Mesenchymal stem cell (in vitro differentiated cells and primary cell): ENCODE measurements around the gene CFL1.
A peak's percentile ranks its signal among the peaks of the same experiment; 100 is the strongest.

Experiments
- DNase-seq: peaks from one replicate; pipeline ENCODE4 v3.0.0-alpha.2; 2013
- H2AFZ ChIP-seq: one replicate; pipeline ENCODE4 v1.6.1; 2013; ENCODE audit warnings: low read depth, mild to moderate bottlenecking, control low read depth, inconsistent platforms, low read length, moderate library complexity
- H2AK5ac ChIP-seq: 2 replicates; pipeline ENCODE4 v1.6.1; 2013; ENCODE audit warnings: low read length, moderate library complexity, mild to moderate bottlenecking, inconsistent platforms; ENCODE audit not compliant: severe bottlenecking
- H2BK120ac ChIP-seq: one replicate; pipeline ENCODE4 v1.6.1; 2013; ENCODE audit warnings: low read depth, mild to moderate bottlenecking, inconsistent platforms, low read length, moderate library complexity
- H2BK12ac ChIP-seq, 2 experiments: one replicate each; pipeline ENCODE4 v1.6.1; 2013; ENCODE audit warnings: inconsistent platforms in 2 of 2, low read length in 2 of 2, mild to moderate bottlenecking in 2 of 2, moderate library complexity in 2 of 2, control low read depth in 1 of 2
- H2BK15ac ChIP-seq: one replicate; pipeline ENCODE4 v1.6.1; 2013; ENCODE audit warnings: mild to moderate bottlenecking, low read depth, inconsistent platforms; ENCODE audit not compliant: poor library complexity, severe bottlenecking
- H2BK5ac ChIP-seq: 2 replicates; pipeline ENCODE4 v1.6.1; 2013; ENCODE audit warnings: low read depth, mild to moderate bottlenecking, low read length, control low read depth, inconsistent platforms; ENCODE audit not compliant: poor library complexity, severe bottlenecking
- H3K14ac ChIP-seq, 2 experiments: one replicate each; pipeline ENCODE4 v1.6.1; 2013; ENCODE audit warnings: inconsistent platforms in 2 of 2, low read length in 2 of 2, control low read depth in 1 of 2, mild to moderate bottlenecking in 1 of 2, moderate library complexity in 1 of 2
- H3K18ac ChIP-seq, 2 experiments: one replicate each; pipeline ENCODE4 v1.6.1; 2013; ENCODE audit warnings: inconsistent platforms in 2 of 2, low read length in 2 of 2, control low read depth in 1 of 2, low read depth in 1 of 2, mild to moderate bottlenecking in 1 of 2
- H3K23ac ChIP-seq, 2 experiments: one replicate each; pipeline ENCODE4 v1.6.1; 2013; ENCODE audit warnings: inconsistent platforms in 2 of 2, low read length in 2 of 2, mild to moderate bottlenecking in 2 of 2, moderate library complexity in 2 of 2, control low read depth in 1 of 2
- H3K27ac ChIP-seq: 2 replicates; pipeline ENCODE4 v1.5.1; 2013; ENCODE audit warnings: mild to moderate bottlenecking, moderate library complexity, low read length, control low read depth, inconsistent platforms; ENCODE audit not compliant: poor library complexity, severe bottlenecking
- H3K27me3 ChIP-seq, 2 experiments: 2 replicates each; pipeline versions ENCODE4 v1.6.1 to v1.7.0; 2013; ENCODE audit warnings: low read length in 2 of 2, mild to moderate bottlenecking in 2 of 2, moderate library complexity in 2 of 2, control low read depth in 1 of 2, inconsistent platforms in 1 of 2; ENCODE audit not compliant: control insufficient read depth in 1 of 2, insufficient read depth in 1 of 2
- H3K36me3 ChIP-seq, 2 experiments: 2 replicates each; pipeline versions ENCODE4 v1.6.1 to v1.7.0; 2013; ENCODE audit warnings: low read length in 2 of 2, control low read depth in 1 of 2, inconsistent platforms in 1 of 2, low read depth in 1 of 2, mild to moderate bottlenecking in 1 of 2; ENCODE audit not compliant: insufficient read depth in 2 of 2, control insufficient read depth in 1 of 2
- H3K4ac ChIP-seq, 2 experiments: one replicate each; pipeline ENCODE4 v1.6.1; 2013; ENCODE audit warnings: inconsistent platforms in 2 of 2, low read length in 2 of 2, mild to moderate bottlenecking in 2 of 2, moderate library complexity in 2 of 2, control low read depth in 1 of 2, low read depth in 1 of 2
- H3K4me1 ChIP-seq: 2 replicates; pipeline ENCODE4 v1.6.1; 2013; ENCODE audit warnings: low read depth, low read length, control low read depth; ENCODE audit not compliant: control insufficient read depth, insufficient read depth
- H3K4me2 ChIP-seq: 2 replicates; pipeline ENCODE4 v1.6.1; 2013; ENCODE audit warnings: low read length, mild to moderate bottlenecking, inconsistent platforms; ENCODE audit not compliant: poor library complexity, severe bottlenecking
- H3K4me3 ChIP-seq, 2 experiments: 2 replicates each; pipeline versions ENCODE4 v1.5.1 to v1.7.0; 2013; ENCODE audit warnings: low read length in 2 of 2, mild to moderate bottlenecking in 2 of 2, control low read depth in 1 of 2, low read depth in 1 of 2; ENCODE audit not compliant: insufficient read depth in 1 of 2
- H3K79me1 ChIP-seq: replicated peaks from 2 replicates; pipeline ENCODE4 v1.6.1; 2013; ENCODE audit warnings: mild to moderate bottlenecking, control low read depth, low read length, inconsistent platforms; ENCODE audit not compliant: poor library complexity, severe bottlenecking
- H3K9ac ChIP-seq: 2 replicates; pipeline ENCODE4 v1.7.0; 2013; ENCODE audit warnings: mild to moderate bottlenecking, low read length, moderate library complexity
- H3K9me3 ChIP-seq: 2 replicates; pipeline ENCODE4 v1.7.0; 2013; ENCODE audit warnings: mild to moderate bottlenecking, low read length; ENCODE audit not compliant: control insufficient read depth
- H4K8ac ChIP-seq: one replicate; pipeline ENCODE4 v1.6.1; 2013; ENCODE audit warnings: inconsistent platforms, mild to moderate bottlenecking, low read length, moderate library complexity
- H4K91ac ChIP-seq: one replicate; pipeline ENCODE4 v1.6.1; 2013; ENCODE audit warnings: mild to moderate bottlenecking, low read length, inconsistent platforms
- WGBS: methylation state at CpG from one replicate; pipeline ENCODE4 v1.1.7; 2013; ENCODE audit warnings: mixed read lengths; 5-methylcytosine and 5-hydroxymethylcytosine counted together

Gene CFL1

DNA sequence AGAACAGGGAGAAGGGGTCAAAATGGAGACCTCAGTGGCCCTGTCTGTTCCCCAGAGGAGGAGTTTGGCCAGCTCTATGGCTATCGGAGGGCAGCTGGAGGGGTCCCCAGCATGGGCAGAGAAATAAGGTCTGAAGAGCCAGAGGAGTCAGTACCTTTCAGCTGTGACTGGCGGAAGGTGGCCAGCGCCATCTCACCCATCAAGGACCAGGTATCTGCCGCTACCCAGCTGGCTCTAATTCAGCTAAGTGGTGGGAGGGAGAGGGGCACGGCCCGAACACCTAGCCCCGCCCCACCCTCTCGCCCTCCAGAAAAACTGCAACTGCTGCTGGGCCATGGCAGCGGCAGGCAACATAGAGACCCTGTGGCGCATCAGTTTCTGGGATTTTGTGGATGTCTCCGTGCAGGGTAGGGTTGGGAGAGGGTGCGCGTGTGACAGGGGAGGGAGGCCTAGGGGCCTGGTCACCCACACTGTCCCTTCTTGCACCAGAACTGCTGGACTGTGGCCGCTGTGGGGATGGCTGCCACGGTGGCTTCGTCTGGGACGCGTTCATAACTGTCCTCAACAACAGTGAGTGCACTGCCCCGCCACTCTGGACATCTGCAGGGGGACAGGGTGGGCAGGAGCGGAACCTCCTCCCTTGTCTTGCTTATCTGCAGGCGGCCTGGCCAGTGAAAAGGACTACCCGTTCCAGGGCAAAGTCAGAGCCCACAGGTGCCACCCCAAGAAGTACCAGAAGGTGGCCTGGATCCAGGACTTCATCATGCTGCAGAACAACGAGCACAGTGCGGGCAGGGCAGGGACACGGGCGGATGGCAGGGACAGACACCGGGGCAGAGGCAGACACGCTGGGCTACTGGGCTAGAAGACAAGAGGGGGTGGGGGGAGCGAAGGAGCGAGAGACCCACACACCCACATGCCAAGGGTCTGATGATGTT, 24.4 kb upstream of the CFL1 start:
- no peak overlapping the region for H3K4me3 ChIP-seq
- no peak overlapping the region for H3K23ac ChIP-seq
- 96% methylated on average over 30 of the region's 30 CpGs for WGBS
- H3K27me3 ChIP-seq = no peaks in the 10 kb centered on the region
- no peak overlapping the region for H2BK120ac ChIP-seq
- H2BK12ac ChIP-seq = no peak overlapping the region
- H3K36me3 ChIP-seq = peaks cover 51 to 61% of the 10 kb centered on the region in 2 experiments
- no peak overlapping the region for H4K8ac ChIP-seq
- peaks cover 10% of the 10 kb centered on the region for H3K4me1 ChIP-seq
- H2AFZ ChIP-seq = no peak overlapping the region
- no peak overlapping the region for H3K27ac ChIP-seq
- peaks cover 27% of the 10 kb centered on the region for H3K79me1 ChIP-seq
- DNase-seq = no peak
- no peak overlapping the region for H4K91ac ChIP-seq
- no peak overlapping the region for H2BK15ac ChIP-seq
- H3K18ac ChIP-seq = no peak overlapping the region
- no peak overlapping the region for H3K4ac ChIP-seq
- H3K14ac ChIP-seq = no peak overlapping the region
- no peak overlapping the region for H2BK5ac ChIP-seq
- no peak overlapping the region for H3K4me2 ChIP-seq
- no peaks in the 10 kb centered on the region for H3K9me3 ChIP-seq
- no peak overlapping the region for H2AK5ac ChIP-seq
- H3K9ac ChIP-seq = no peak overlapping the region

- no peak overlapping the region for H3K23ac ChIP-seq
- peaks cover 5% of the 10 kb centered on the region for H3K4me1 ChIP-seq
- no peak overlapping the region for H3K4me2 ChIP-seq
- no peak overlapping the region for H2BK120ac ChIP-seq
- no peak overlapping the region for H3K14ac ChIP-seq
- DNase-seq = no peak
- H3K4me3 ChIP-seq = no peak overlapping the region
- H2BK5ac ChIP-seq = no peak overlapping the region
- H2AFZ ChIP-seq = no peak overlapping the region
- H2AK5ac ChIP-seq = no peak overlapping the region
- H4K91ac ChIP-seq = no peak overlapping the region
- no peak overlapping the region for H2BK12ac ChIP-seq
- H2BK15ac ChIP-seq = no peak overlapping the region
- no peak overlapping the region for H3K27ac ChIP-seq
- no peaks in the 10 kb centered on the region for H3K27me3 ChIP-seq
- peaks cover 21% of the 10 kb centered on the region for H3K79me1 ChIP-seq
- no peak overlapping the region for H3K9ac ChIP-seq
- no peaks in the 10 kb centered on the region for H3K9me3 ChIP-seq
- no peak overlapping the region for H4K8ac ChIP-seq
- no peak overlapping the region for H3K4ac ChIP-seq
- WGBS = 85% methylated on average over 7 of the region's 7 CpGs
- H3K18ac ChIP-seq = no peak overlapping the region
- H3K36me3 ChIP-seq = peaks cover 40 to 52% of the 10 kb centered on the region in 2 experiments
Observed at GRCh38 chr11:65880844-65881421, 23.0 kb upstream of the CFL1 start.

GRCh38 chr11:65880027-65880426, 22.0 kb upstream of the CFL1 start:
- no peak for DNase-seq
- Histone ChIP-seq H3K23ac (no peak overlapping the region), H3K4me2 (no peak overlapping the region), H3K4me3 (no peak overlapping the region), H4K91ac (no peak overlapping the region), H2BK15ac (no peak overlapping the region), H3K4ac (no peak overlapping the region), H2AK5ac (no peak overlapping the region), H3K4me1 (peaks cover 5% of the 10 kb centered on the region), H3K9me3 (no peaks in the 10 kb centered on the region), H3K14ac (no peak overlapping the region), H3K27me3 (no peaks in the 10 kb centered on the region), H3K9ac (no peak overlapping the region), H3K18ac (no peak overlapping the region), H4K8ac (no peak overlapping the region), H2BK120ac (no peak overlapping the region), H3K36me3 (peaks cover 31 to 43% of the 10 kb centered on the region in 2 experiments), H2BK12ac (no peak overlapping the region), H3K27ac (no peak overlapping the region), H3K79me1 (peaks cover 16% of the 10 kb centered on the region), H2AFZ (no peak overlapping the region), H2BK5ac (no peak overlapping the region)
- WGBS = 91% methylated on average over 7 of the region's 7 CpGs

- Histone ChIP-seq H3K36me3 (peaks cover 27 to 39% of the 10 kb centered on the region in 2 experiments), H3K9me3 (no peaks in the 10 kb centered on the region), H3K23ac (no peak within 1 kb of the TSS), H3K18ac (no peak within 1 kb of the TSS), H4K8ac (peak within 1 kb of the TSS; percentile 21), H3K4me3 (no peak within 1 kb of the TSS), H2BK15ac (no peak within 1 kb of the TSS), H2AK5ac (no peak within 1 kb of the TSS), H3K4me2 (no peak within 1 kb of the TSS), H3K79me1 (peaks cover 14% of the 10 kb centered on the region), H3K14ac (no peak within 1 kb of the TSS), H3K4ac (no peak within 1 kb of the TSS), H3K27ac (no peak within 1 kb of the TSS), H2BK5ac (no peak within 1 kb of the TSS), H3K4me1 (peaks cover 2% of the 10 kb centered on the region), H2AFZ (no peak within 1 kb of the TSS), H2BK12ac (peak within 1 kb of the TSS; percentile 31 to 64), H3K27me3 (no peaks in the 10 kb centered on the region), H2BK120ac (no peak within 1 kb of the TSS), H3K9ac (no peak within 1 kb of the TSS), H4K91ac (no peak within 1 kb of the TSS)
- 79% methylated on average over 7 of the region's 7 CpGs for WGBS
- DNase-seq = no peak
Observed at GRCh38 chr11:65879617-65880016, 21.6 kb upstream of the CFL1 start, which contains the start of gene CTSW. TSS of gene CTSW (plus strand) at chr11:65879837. CDS start at chr11:65879855, 18 bp downstream.
